CD4-positive, alpha-beta T cell treated with Interleukin-6 for 4 hours (primary cell): Measurements from ENCODE around the gene UGT1A6.
"Not testable (repeated sequence)": the region's sequence is repeated elsewhere in the genome, so short reads cannot be mapped to it uniquely, and the experiment has no call there.

ENCODE experiments used
- DNase-seq: peaks from one replicate; pipeline ENCODE4 v3.0.0-alpha.2; 2020; ENCODE audit warnings: mixed read lengths

UGT1A6 gene

GRCh38 chr2:233692648-233693047, at the start of gene UGT1A6:
UGT1A6 (plus strand) TSS chr2:233692890; CDS start chr2:233693005, 115 bp downstream.
- no peak for DNase-seq

GRCh38 chr2:233643128-233643527, 49.6 kb upstream of the UGT1A6 start:
- DNase-seq: no peak

- DNase-seq: not testable (repeated sequence)
Measured at GRCh38 chr2:233646033-233646432, 46.7 kb upstream of the UGT1A6 start.

GRCh38 chr2:233650981-233651380, 41.7 kb upstream of the UGT1A6 start:
- no peak for DNase-seq

- DNase-seq: no peak
Measured at GRCh38 chr2:233651430-233651829, 41.3 kb upstream of the UGT1A6 start.

- DNase-seq: no peak
Measured at GRCh38 chr2:233654501-233654900, 38.2 kb upstream of the UGT1A6 start.

GRCh38 chr2:233655043-233655442, 37.6 kb upstream of the UGT1A6 start:
- DNase-seq: no peak

- DNase-seq: not testable (repeated sequence)
Measured at GRCh38 chr2:233655943-233656342, 36.7 kb upstream of the UGT1A6 start.

- no peak for DNase-seq
Measured at GRCh38 chr2:233656443-233656842, 36.2 kb upstream of the UGT1A6 start.

GRCh38 chr2:233658610-233659009, 34.1 kb upstream of the UGT1A6 start:
- no peak for DNase-seq

GRCh38 chr2:233663911-233664310, 28.8 kb upstream of the UGT1A6 start:
- DNase-seq: no peak

- DNase-seq: no peak
Measured at GRCh38 chr2:233668605-233669260, 24.0 kb upstream of the UGT1A6 start.

GRCh38 chr2:233671290-233672161, 21.2 kb upstream of the UGT1A6 start, which contains the start of gene UGT1A9:
UGT1A9 (plus strand) TSS chr2:233671898; CDS start chr2:233671935, 37 bp downstream.
- DNase-seq: no peak

GRCh38 chr2:233672886-233673285, 19.8 kb upstream of the UGT1A6 start:
- no peak for DNase-seq

- DNase-seq: no peak
Measured at GRCh38 chr2:233673896-233674295, 18.8 kb upstream of the UGT1A6 start.

GRCh38 chr2:233674314-233674713, 18.4 kb upstream of the UGT1A6 start:
- DNase-seq: no peak

GRCh38 chr2:233674995-233675394, 17.7 kb upstream of the UGT1A6 start:
- DNase-seq: no peak

GRCh38 chr2:233676046-233676445, 16.6 kb upstream of the UGT1A6 start:
- no peak for DNase-seq

- DNase-seq: no peak
Measured at GRCh38 chr2:233679196-233679595, 13.5 kb upstream of the UGT1A6 start.

- no peak for DNase-seq
Measured at GRCh38 chr2:233680361-233681045, 12.2 kb upstream of the UGT1A6 start.

- DNase-seq: no peak
Measured at GRCh38 chr2:233681521-233682099, 11.1 kb upstream of the UGT1A6 start, which contains the start of gene UGT1A7. UGT1A7 (plus strand) TSS chr2:233681901; CDS start chr2:233681938, 37 bp downstream.

GRCh38 chr2:233684640-233685039, 8.1 kb upstream of the UGT1A6 start:
- DNase-seq: no peak

GRCh38 chr2:233686928-233687327, 5.8 kb upstream of the UGT1A6 start:
- DNase-seq: no peak
